Liver (tissue), 9 donors: ENCODE measurements around the gene PPM1M. TPM values are rescaled to one million over a fixed set of nuclear protein-coding genes. Genes with fewer than 3 reads are reported as not detected.
A peak's percentile ranks its signal among the peaks of the same experiment; 100 is the strongest.

Experiments used
- DNase-seq: peaks from one replicate; pipeline ENCODE4 v3.0.0-alpha.2; 2017; ENCODE audit warnings: low spot score
- H3K27ac ChIP-seq, 2 donors: one replicate each; pipeline ENCODE4 v1.7.0; 2013; ENCODE audit warnings: inconsistent platforms in 2 of 2, low read length in 2 of 2, control low read depth in 1 of 2, low read depth in 1 of 2, mild to moderate bottlenecking in 1 of 2
- H3K27me3 ChIP-seq, 4 donors: one replicate each; pipeline versions ENCODE4 v1.6.1 to v1.7.0; 2013; ENCODE audit warnings: low read length in 3 of 4, inconsistent platforms in 1 of 4, mild to moderate bottlenecking in 1 of 4, moderate library complexity in 1 of 4; ENCODE audit not compliant: control insufficient read depth in 4 of 4, insufficient read depth in 4 of 4
- H3K36me3 ChIP-seq, 4 donors: one replicate each; pipeline versions ENCODE4 v1.6.1 to v1.7.0; 2013; ENCODE audit warnings: low read length in 3 of 4, mild to moderate bottlenecking in 3 of 4, low read depth in 1 of 4, moderate library complexity in 1 of 4; ENCODE audit not compliant: control insufficient read depth in 4 of 4, insufficient read depth in 3 of 4
- H3K4me1 ChIP-seq, 4 donors: one replicate each; pipeline versions ENCODE4 v1.6.1 to v1.7.0; 2013; ENCODE audit warnings: low read length in 3 of 4, mild to moderate bottlenecking in 3 of 4, moderate library complexity in 1 of 4; ENCODE audit not compliant: control insufficient read depth in 4 of 4, insufficient read depth in 4 of 4
- H3K4me3 ChIP-seq, 3 donors: one replicate each; pipeline versions ENCODE4 v1.6.1 to v1.7.0; 2013; ENCODE audit warnings: low read length in 3 of 3, control low read depth in 1 of 3, low read depth in 1 of 3, mild to moderate bottlenecking in 1 of 3
- H3K9ac ChIP-seq, 2 donors: one replicate each; pipeline ENCODE4 v1.7.0; 2013; ENCODE audit warnings: low read length in 2 of 2, mild to moderate bottlenecking in 2 of 2, moderate library complexity in 2 of 2, control low read depth in 1 of 2, low read depth in 1 of 2
- H3K9me3 ChIP-seq, 4 donors: one replicate each; pipeline versions ENCODE4 v1.6.1 to v1.7.0; 2013; ENCODE audit warnings: low read length in 3 of 4; ENCODE audit not compliant: control insufficient read depth in 4 of 4
- ATF3 ChIP-seq: IDR thresholded peaks from 2 replicates; pipeline ENCODE4 v1.6.1; 2016; ENCODE audit warnings: antibody characterized with exemption
- CTCF ChIP-seq: fragments of 150-350 bp; IDR thresholded peaks from 2 replicates; pipeline ENCODE4 v1.5.1; 2017; ENCODE audit warnings: improper control_type of control experiment, low read depth, low read length; ENCODE audit not compliant: missing input control
- EGR1 ChIP-seq, 2 donors: IDR thresholded peaks; 2 replicates each; pipeline ENCODE4 v1.6.1; 2016 to 2018; ENCODE audit warnings: antibody characterized with exemption in 2 of 2, low read depth in 2 of 2
- FOXA1 ChIP-seq: IDR thresholded peaks from 2 replicates; pipeline ENCODE4 v1.6.1; 2016; ENCODE audit warnings: antibody characterized with exemption
- FOXA2 ChIP-seq: IDR thresholded peaks from 2 replicates; pipeline ENCODE4 v1.6.1; 2016; ENCODE audit warnings: antibody characterized with exemption
- GABPA ChIP-seq, 2 donors: IDR thresholded peaks in 1 of 2; conservative IDR thresholded peaks in 1 of 2; 2 replicates each; pipeline ENCODE4 v1.6.1; 2016; ENCODE audit warnings: antibody characterized with exemption in 2 of 2, mild to moderate bottlenecking in 1 of 2, moderate library complexity in 1 of 2
- HNF4A ChIP-seq, 2 donors: conservative IDR thresholded peaks; 2 replicates each; pipeline ENCODE4 v1.6.1; 2016; ENCODE audit warnings: antibody characterized with exemption in 2 of 2, mild to moderate bottlenecking in 2 of 2
- HNF4G ChIP-seq: IDR thresholded peaks from 2 replicates; pipeline ENCODE4 v1.6.1; 2016; ENCODE audit warnings: antibody characterized with exemption
- JUND ChIP-seq, 2 donors: IDR thresholded peaks; 2 replicates each; pipeline ENCODE4 v1.6.1; 2016; ENCODE audit warnings: antibody characterized with exemption in 2 of 2
- MAX ChIP-seq: IDR thresholded peaks from 2 replicates; pipeline ENCODE4 v1.6.1; 2016; ENCODE audit warnings: antibody characterized with exemption
- NR2F2 ChIP-seq: IDR thresholded peaks from 2 replicates; pipeline ENCODE4 v1.6.1; 2016; ENCODE audit warnings: antibody characterized with exemption
- RAD21 ChIP-seq, 2 donors: IDR thresholded peaks; 2 replicates each; pipeline ENCODE4 v1.6.1; 2016; ENCODE audit warnings: antibody characterized with exemption in 2 of 2, mild to moderate bottlenecking in 2 of 2
- REST ChIP-seq: IDR thresholded peaks from 2 replicates; pipeline ENCODE4 v1.6.1; 2016; ENCODE audit warnings: antibody characterized with exemption, mild to moderate bottlenecking
- RXRA ChIP-seq, 2 donors: IDR thresholded peaks; 2 replicates each; pipeline ENCODE4 v1.6.1; 2017 to 2018; ENCODE audit warnings: antibody characterized with exemption in 2 of 2, mild to moderate bottlenecking in 1 of 2
- SP1 ChIP-seq: IDR thresholded peaks from 2 replicates; pipeline ENCODE4 v1.6.1; 2018; ENCODE audit warnings: antibody characterized with exemption, mild to moderate bottlenecking
- TAF1 ChIP-seq: conservative IDR thresholded peaks from 2 replicates; pipeline ENCODE4 v1.6.1; 2016; ENCODE audit warnings: antibody characterized with exemption, mild to moderate bottlenecking
- YY1 ChIP-seq: IDR thresholded peaks from 2 replicates; pipeline ENCODE4 v1.6.1; 2016; ENCODE audit warnings: antibody characterized with exemption, mild to moderate bottlenecking
- ZBTB33 ChIP-seq: IDR thresholded peaks from 2 replicates; pipeline ENCODE4 v1.6.1; 2016; ENCODE audit warnings: antibody characterized with exemption
- WGBS: extraction: QIAGEN DNeasy Blood & Tissue Kit; methylation state at CpG from one replicate; pipeline ENCODE4 v1.1.7; 2013; 5-methylcytosine and 5-hydroxymethylcytosine counted together
- polyA plus RNA-seq, 2 donors: library from polyadenylated mRNA; stranded (reverse) in 1 of 2; unstranded in 1 of 2; fragments of 200-250 nt in 1 of 2; fragments of >200 nt in 1 of 2; fragmentation: Nextera tagmentation in 1 of 2; extraction: Ambion mirVana in 1 of 2; gene quantifications; one replicate each; pipeline versions ENCODE4 v1.2.1 to v1.2.3, GENCODE V29; 2013 to 2015
- total RNA-seq, 2 donors: library from RNA; depleted of rRNA; stranded (reverse); fragments of >200 nt; gene quantifications; one replicate each; pipeline ENCODE4 v1.2.3, GENCODE V29; 2014
- donor health status: healthy.
- donor health status: healthy.
- donor health status: healthy.
- donor health status: healthy.
- donor health status: healthy.

The PPM1M gene
- total and polyA plus RNA-seq, 4 donors, result 2.8 to 5.5 (median 4.6) TPM

GRCh38 chr3:52205727-52206372, 39.7 kb upstream of the PPM1M start:
- Histone ChIP-seq H3K36me3 (peaks cover 12 to 83% (median 68%) of the 10 kb centered on the region in 4 donors), H3K9ac (no peak overlapping the region), H3K27ac (peak overlapping the region; percentile 65 to 72), H3K27me3 (no peaks in the 10 kb centered on the region), H3K4me3 (no peak overlapping the region), H3K9me3 (no peaks in the 10 kb centered on the region), H3K4me1 (peaks cover 8 to 77% (median 66%) of the 10 kb centered on the region in 4 donors)
- TF ChIP-seq MAX (peak; percentile 79), YY1 (peak; percentile 69), NR2F2 (no peak), HNF4A (conservative IDR thresholded peaks at IDR 0.05) (peak in 1 of 2 donors; percentile 34), GABPA (IDR thresholded peaks at IDR 0.05 in 1 of 2, conservative IDR thresholded peaks at IDR 0.05 in 1 of 2) (no peak), JUND (IDR thresholded peaks at IDR 0.05) (peak in 1 of 2 donors; percentile 32), REST (no peak), ATF3 (no peak), RXRA (IDR thresholded peaks at IDR 0.05) (peak in 1 of 2 donors; percentile 42)
- WGBS, result 54% methylated on average over 6 of the region's 6 CpGs
- DNase-seq, result no peak

GRCh38 chr3:52208556-52208955, 37.0 kb upstream of the PPM1M start:
- Histone ChIP-seq H3K4me3 (no peak overlapping the region), H3K27me3 (no peaks in the 10 kb centered on the region), H3K4me1 (peaks cover 3 to 77% (median 52%) of the 10 kb centered on the region in 4 donors), H3K27ac (peak overlapping the region; percentile 56 to 96), H3K9ac (peak overlapping the region in 1 of 2 donors; percentile 46), H3K36me3 (peaks cover 16 to 81% (median 75%) of the 10 kb centered on the region in 4 donors), H3K9me3 (no peaks in the 10 kb centered on the region)
- 66% methylated on average over 4 of the region's 4 CpGs for WGBS
- DNase-seq, result no peak
- TF ChIP-seq CTCF, result no peak
- no peak for TF ChIP-seq FOXA1
- peak in 1 of 2 donors; percentile 9 for TF ChIP-seq RAD21 (IDR thresholded peaks at IDR 0.05)
- peak; percentile 2 for TF ChIP-seq FOXA2
- no peak for TF ChIP-seq YY1
- TF ChIP-seq REST, result no peak
- peak in 1 of 2 donors; percentile 20 for TF ChIP-seq JUND (IDR thresholded peaks at IDR 0.05)
- no peak for TF ChIP-seq GABPA (IDR thresholded peaks at IDR 0.05 in 1 of 2, conservative IDR thresholded peaks at IDR 0.05 in 1 of 2)
- TF ChIP-seq NR2F2, result no peak
- peak in 1 of 2 donors; percentile 49 for TF ChIP-seq HNF4A (conservative IDR thresholded peaks at IDR 0.05)
- no peak for TF ChIP-seq HNF4G
- no peak for TF ChIP-seq ZBTB33
- TF ChIP-seq MAX, result peak; percentile 40
- TF ChIP-seq RXRA (IDR thresholded peaks at IDR 0.05), result peak in 1 of 2 donors; percentile 49
- no peak for TF ChIP-seq EGR1 (IDR thresholded peaks at IDR 0.05; ENCODE audit: low read depth in 2 of 2)
- TF ChIP-seq TAF1, result no peak
- no peak for TF ChIP-seq ATF3
- peak; percentile 28 for TF ChIP-seq SP1
